HG02588 (cell line): ENCODE results near the gene LGALS3BP.

Experiments
- ATAC-seq: cut with Tn5 transposase; IDR thresholded peaks from one replicate; pipeline ENCODE4 v1.9.1; 2021; ENCODE audit warnings: mild to moderate bottlenecking, moderate library complexity; ENCODE audit not compliant: unreplicated experiment

The LGALS3BP gene

DNA sequence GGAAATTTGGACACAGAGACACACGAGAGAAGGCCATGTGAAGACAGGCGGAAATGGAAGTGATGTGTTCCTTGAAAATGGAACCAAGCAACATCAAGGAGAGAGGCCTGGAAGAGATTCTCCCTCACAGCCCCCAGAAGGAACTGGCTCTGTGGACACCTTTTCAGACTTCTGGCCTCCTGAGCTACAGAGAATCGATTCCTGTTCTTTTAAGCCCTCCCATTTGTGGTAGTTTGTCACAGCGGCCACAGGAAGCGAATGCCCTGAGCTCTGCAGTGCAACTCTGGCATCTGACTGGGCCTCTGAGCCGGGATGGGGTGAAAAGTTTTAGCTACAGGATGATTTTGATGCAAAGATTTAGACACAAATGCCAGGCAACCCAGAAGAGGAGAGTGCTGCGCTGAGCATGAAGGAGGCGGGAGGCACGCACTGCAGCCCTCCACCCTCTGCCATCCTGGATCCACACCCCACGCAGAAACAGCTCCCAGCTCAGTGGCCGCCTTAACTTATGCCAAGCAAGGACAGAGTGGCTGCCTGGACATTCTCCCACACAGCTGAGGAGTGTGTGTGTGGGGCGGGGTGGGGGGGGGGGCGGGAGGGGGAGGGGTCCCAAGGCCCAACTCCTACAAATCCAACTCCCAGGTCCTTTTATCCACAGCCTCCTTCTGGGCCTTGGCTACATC lies 56.8 kb downstream of the LGALS3BP start:
- no peak for ATAC-seq

DNA sequence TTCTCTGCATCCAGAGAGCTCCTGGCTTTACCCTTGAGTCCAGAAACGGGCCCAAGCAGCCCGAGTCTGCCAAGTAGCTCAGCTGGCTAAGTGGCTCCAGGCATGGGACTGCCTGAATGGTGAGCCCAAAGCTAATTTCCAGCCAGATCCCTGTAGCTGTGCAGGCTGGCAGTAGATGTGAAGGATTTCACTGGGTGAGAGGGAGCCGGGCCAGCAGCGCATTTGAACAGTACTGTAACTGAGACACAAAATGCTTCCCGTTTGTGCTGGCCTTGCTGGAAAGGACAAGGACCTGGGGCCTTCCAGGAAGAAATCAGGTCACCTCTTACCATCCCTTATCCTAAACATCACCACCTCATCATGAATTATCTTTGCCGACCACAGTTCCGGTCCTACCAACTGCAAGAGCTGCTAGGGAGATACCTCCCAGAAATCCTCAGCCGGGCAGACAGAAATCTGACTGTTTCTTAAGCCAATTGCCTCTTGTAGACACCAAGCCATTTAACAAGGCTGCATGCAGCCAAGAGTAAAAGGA lies 58.2 kb downstream of the LGALS3BP start:
- no peak for ATAC-seq
